BJ (cell line): ENCODE data around the gene HOMER1. TPM values are rescaled to one million over a fixed set of nuclear protein-coding genes. Genes with fewer than 3 reads are reported as not detected.
A peak's percentile ranks its signal among the peaks of the same experiment; 100 is the strongest.

Source experiments
- CTCF ChIA-PET: fragments of 350-600 bp; formaldehyde crosslinking; extraction: SDS; loops from one replicate; lab custom pipeline; 2021; ENCODE audit warnings: antibody characterized with exemption, inconsistent platforms; lab: Yijun Ruan, JAX
- POLR2A ChIA-PET: fragments of 300-600 bp; sonication (Branson Sonifier 250); formaldehyde crosslinking; extraction: SDS; loops from one replicate; lab custom pipeline; 2021; ENCODE audit warnings: antibody characterized with exemption; lab: Charles Lee
- DNase-seq: peaks from one replicate; pipeline ENCODE4 v3.0.0-alpha.2; 2011; ENCODE audit warnings: low read depth
- H3K27me3 ChIP-seq: 2 replicates; pipeline ENCODE4 v1.6.0; 2011; ENCODE audit warnings: low read length; ENCODE audit not compliant: control insufficient read depth, insufficient read depth
- H3K36me3 ChIP-seq: 2 replicates; pipeline ENCODE4 v1.5.1; 2011; ENCODE audit warnings: low read length; ENCODE audit not compliant: control insufficient read depth, insufficient read depth
- H3K4me3 ChIP-seq: 2 replicates; pipeline ENCODE4 v1.5.1; 2011; ENCODE audit warnings: low read depth, mild to moderate bottlenecking, control low read depth, low read length
- polyA plus RNA-seq: library from polyadenylated mRNA; depleted of rRNA; stranded (reverse); fragments of >200 nt; gene quantifications from 2 replicates; pipeline ENCODE4 v1.2.3, GENCODE V29; 2011
- TF ChIP-seq, protein P1 (sequence below): IDR thresholded peaks from 2 replicates; pipeline ENCODE4 v1.5.1; 2011; ENCODE audit warnings: low read depth, mild to moderate bottlenecking, control low read depth, inconsistent platforms, low read length, moderate library complexity; ENCODE audit not compliant: insufficient read depth

Gene HOMER1
- polyA plus RNA-seq, 1 experiment, result 1.2 TPM

DNA sequence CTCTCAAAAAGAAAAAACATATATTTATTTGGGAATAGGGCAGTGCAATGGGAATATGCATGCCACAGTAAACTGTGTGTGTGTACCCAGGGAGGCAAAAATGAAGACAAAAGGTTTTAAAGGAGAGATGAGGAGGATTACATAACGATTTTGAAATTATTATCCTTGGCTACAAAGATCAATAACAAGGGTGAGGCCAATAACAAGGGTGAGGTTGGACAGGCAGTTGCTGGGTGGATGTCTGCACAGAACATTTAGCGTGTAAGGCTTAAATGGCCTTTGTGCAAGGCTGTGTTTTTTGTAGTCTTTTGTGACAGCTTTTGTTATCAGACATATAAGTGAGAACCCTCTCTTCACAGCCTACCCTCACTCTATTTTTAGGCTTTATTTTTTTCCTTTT is 164.1 kb downstream of the HOMER1 start:
- no peak overlapping the region for H3K4me3 ChIP-seq
- H3K27me3 ChIP-seq, result no peaks in the 10 kb centered on the region
- POLR2A ChIA-PET, result no interaction called here
- DNase-seq, result no peak
- CTCF ChIA-PET, result no interaction called here
- TF ChIP-seq, protein P1, sequence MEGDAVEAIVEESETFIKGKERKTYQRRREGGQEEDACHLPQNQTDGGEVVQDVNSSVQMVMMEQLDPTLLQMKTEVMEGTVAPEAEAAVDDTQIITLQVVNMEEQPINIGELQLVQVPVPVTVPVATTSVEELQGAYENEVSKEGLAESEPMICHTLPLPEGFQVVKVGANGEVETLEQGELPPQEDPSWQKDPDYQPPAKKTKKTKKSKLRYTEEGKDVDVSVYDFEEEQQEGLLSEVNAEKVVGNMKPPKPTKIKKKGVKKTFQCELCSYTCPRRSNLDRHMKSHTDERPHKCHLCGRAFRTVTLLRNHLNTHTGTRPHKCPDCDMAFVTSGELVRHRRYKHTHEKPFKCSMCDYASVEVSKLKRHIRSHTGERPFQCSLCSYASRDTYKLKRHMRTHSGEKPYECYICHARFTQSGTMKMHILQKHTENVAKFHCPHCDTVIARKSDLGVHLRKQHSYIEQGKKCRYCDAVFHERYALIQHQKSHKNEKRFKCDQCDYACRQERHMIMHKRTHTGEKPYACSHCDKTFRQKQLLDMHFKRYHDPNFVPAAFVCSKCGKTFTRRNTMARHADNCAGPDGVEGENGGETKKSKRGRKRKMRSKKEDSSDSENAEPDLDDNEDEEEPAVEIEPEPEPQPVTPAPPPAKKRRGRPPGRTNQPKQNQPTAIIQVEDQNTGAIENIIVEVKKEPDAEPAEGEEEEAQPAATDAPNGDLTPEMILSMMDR, result no peak
- no peaks in the 10 kb centered on the region for H3K36me3 ChIP-seq

DNA sequence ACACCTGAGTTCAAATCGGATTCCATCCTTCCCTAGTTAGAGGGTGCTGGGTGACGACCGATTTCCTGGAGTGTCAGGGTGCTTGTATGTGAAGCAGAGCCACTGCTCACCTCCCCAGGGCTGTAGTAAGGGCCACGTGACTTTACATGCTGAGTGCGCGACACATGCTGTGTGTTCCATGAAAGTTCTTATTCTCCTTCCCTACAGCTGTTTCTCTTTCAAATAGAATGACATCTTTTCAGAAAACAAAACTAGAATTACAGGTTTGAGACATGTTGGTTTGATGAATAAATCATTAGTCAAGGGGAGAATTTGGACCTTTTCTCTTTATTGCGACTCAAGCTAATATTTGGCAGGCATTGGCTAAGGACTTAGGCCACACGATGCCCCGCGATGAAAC is 164.9 kb downstream of the HOMER1 start:
- DNase-seq, result no peak
- Histone ChIP-seq H3K27me3 (no peaks in the 10 kb centered on the region), H3K36me3 (no peaks in the 10 kb centered on the region), H3K4me3 (no peak overlapping the region)
- ChIA-PET CTCF (no interaction called here), POLR2A (no interaction called here)
- TF ChIP-seq, protein P1, result no peak

DNA sequence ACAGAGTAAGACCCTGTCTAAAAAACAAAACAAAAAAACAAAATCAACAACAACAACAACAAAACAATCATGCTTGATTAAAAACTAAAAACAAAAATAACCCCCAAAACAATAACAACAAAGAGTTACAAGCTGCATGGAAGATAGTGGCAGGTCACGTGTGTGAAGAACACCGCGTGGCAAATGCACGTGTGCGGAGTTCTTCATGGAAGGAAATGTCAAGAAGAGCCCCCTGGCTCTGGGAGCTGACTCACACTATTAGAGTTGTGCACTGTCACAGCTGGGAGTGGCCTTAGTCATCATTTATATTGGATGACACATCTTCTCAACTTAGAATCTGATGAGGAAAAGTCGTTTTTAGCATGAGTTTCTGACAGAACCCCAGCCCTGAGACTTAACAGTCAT is 167.5 kb downstream of the HOMER1 start:
- TF ChIP-seq, protein P1, result no peak
- Histone ChIP-seq H3K27me3 (no peaks in the 10 kb centered on the region; the same call in 1 of the 2 replicates), H3K36me3 (no peaks in the 10 kb centered on the region), H3K4me3 (no peak overlapping the region)
- DNase-seq, result peak; percentile 46
- CTCF ChIA-PET, result interaction anchor here (0.6 kb wide), 1 partner anchor 46 kb away, joined by 3 read pairs; no protein-coding TSS in a partner anchor
- POLR2A ChIA-PET, result no interaction called here

DNA sequence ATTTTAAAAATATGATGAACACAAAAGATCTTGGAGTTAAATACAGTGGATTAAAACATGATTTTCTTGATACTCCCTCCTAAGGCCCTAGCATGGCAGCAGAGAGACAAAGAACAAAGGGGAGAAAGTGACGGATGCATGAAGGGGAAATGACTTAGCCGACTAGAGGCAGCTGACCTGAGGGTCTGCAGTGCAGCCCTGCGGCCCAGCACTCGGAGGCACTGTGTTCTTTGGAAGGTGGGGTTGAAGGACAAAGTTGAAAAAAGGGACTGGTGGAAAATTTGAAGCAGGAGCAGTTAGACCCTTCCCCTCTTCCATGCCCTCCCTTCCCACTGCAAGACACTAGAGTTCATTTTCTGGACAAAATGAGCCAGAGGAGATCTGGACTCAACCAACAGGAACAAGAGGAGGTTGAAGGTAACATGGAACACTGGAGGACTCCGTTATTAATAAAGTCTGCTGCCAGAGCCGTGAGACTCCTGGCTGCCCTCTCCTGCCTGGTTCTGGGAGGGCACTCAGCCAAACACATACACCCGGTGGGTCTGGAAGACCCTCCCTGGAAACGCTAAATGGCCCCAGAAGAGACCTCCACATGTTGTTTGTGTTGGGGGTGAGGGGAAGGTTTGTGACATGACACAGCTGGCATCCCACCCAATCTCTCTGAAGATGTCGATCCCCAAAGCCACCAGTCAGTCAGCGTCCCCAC is 179.9 kb downstream of the HOMER1 start:
- CTCF ChIA-PET, result no interaction called here
- POLR2A ChIA-PET, result no interaction called here
- TF ChIP-seq, protein P1, result no peak
- H3K4me3 ChIP-seq, result no peak overlapping the region
- no peak for DNase-seq
- H3K36me3 ChIP-seq, result no peaks in the 10 kb centered on the region
- H3K27me3 ChIP-seq, result no peaks in the 10 kb centered on the region; the same call in 1 of the 2 replicates

DNA sequence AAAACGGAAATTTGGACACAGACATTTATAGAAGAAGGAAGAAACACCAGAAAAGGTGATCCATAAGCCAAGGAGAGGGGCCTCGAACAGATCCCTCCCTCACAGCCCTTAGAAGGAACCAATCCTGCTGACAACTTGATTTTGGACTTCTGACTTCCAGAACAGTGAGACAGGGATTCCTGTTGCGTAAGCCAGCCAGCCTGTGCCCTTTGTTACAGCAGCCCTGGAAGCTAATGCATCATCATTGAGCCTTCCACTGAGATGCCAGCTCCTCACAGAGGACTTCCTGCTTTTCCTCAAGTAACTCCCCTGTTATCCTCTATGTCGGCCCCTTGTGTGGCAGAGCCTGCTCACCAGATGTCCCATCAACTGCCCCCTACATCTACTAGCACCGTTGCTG is 183.9 kb downstream of the HOMER1 start:
- no peak for DNase-seq
- POLR2A ChIA-PET, result no interaction called here
- CTCF ChIA-PET, result no interaction called here
- H3K27me3 ChIP-seq, result no peaks in the 10 kb centered on the region
- TF ChIP-seq, protein P1, result no peak
- no peak overlapping the region for H3K4me3 ChIP-seq
- H3K36me3 ChIP-seq, result no peaks in the 10 kb centered on the region
